Urothelium cell line (cell line): Measurements from ENCODE around the gene ST8SIA5.

Experiments used
- DNase-seq: peaks from one replicate; pipeline ENCODE4 v3.0.0; 2011; ENCODE audit warnings: low spot score, mixed read lengths
- FAIRE-seq: peaks from 2 replicates; lab custom pipeline; 2011; peaks lifted over from hg19 to GRCh38; lab: Jason Lieb, UNC

ST8SIA5 gene

GRCh38 chr18:46632401-46633071 lies 124.3 kb downstream of the ST8SIA5 start:
- peak; percentile 75 for DNase-seq
- FAIRE-seq = no peak

GRCh38 chr18:46630991-46631390 lies 125.9 kb downstream of the ST8SIA5 start:
- no peak for DNase-seq
- no peak for FAIRE-seq

GRCh38 chr18:46630160-46630559 lies 126.7 kb downstream of the ST8SIA5 start:
- FAIRE-seq (no peak), DNase-seq (peak; percentile 16)

GRCh38 chr18:46629361-46629760 lies 127.5 kb downstream of the ST8SIA5 start:
- no peak for FAIRE-seq
- DNase-seq = no peak

DNA sequence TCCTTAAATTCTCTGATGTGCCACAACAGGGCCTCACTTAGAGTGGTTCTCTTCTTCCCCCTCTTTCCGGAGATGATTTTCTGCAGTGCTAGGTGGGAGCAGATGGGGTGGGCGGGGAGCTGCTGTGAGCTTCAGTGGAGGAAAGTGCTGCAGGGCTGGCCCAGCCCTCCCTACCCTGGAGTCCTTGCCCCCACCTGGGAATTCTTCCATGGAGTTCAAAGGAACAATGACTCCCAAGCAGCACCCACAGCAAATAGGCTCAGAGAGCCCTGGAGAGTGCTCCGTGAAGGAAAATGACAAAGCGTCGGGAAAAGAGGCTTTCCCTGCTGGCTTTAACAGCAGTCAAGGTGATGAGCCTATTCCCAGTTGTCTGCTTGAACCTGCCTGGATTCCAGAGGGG lies 128.6 kb downstream of the ST8SIA5 start:
- no peak for FAIRE-seq
- DNase-seq = no peak

DNA sequence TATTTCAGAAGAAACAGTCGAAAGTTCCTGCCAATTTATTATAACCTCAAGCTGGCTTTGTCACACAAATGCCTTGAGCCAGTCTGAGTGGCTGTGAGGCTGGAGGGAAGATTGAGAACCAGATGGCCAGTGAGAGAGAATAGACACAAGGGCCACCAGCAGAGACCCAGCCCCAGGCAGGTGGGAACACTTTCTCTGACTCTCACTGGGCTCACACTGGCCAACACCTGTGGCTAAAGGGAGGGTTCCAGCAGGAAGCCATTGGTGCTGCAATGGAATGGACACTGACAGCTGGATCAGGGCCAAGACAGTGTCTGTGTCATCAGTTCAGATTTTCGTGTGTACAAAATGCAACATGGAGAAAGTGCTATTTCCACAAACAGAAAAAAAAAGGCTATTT lies 129.7 kb downstream of the ST8SIA5 start:
- FAIRE-seq = no peak

GRCh38 chr18:46625069-46625468 lies 131.8 kb downstream of the ST8SIA5 start:
- FAIRE-seq = no peak
- DNase-seq = no peak

More for the DNA sequence above, 129.7 kb downstream of the ST8SIA5 start:
- DNase-seq = no peak

GRCh38 chr18:46624127-46624526 lies 132.7 kb downstream of the ST8SIA5 start:
- FAIRE-seq (no peak), DNase-seq (no peak)

- DNase-seq = peak; percentile 12
- no peak for FAIRE-seq
Observed at GRCh38 chr18:46623541-46623940, 133.3 kb downstream of the ST8SIA5 start.

GRCh38 chr18:46622999-46623398 lies 133.9 kb downstream of the ST8SIA5 start:
- DNase-seq = no peak
- no peak for FAIRE-seq

GRCh38 chr18:46622451-46622850 lies 134.4 kb downstream of the ST8SIA5 start:
- FAIRE-seq (no peak), DNase-seq (no peak)

DNA sequence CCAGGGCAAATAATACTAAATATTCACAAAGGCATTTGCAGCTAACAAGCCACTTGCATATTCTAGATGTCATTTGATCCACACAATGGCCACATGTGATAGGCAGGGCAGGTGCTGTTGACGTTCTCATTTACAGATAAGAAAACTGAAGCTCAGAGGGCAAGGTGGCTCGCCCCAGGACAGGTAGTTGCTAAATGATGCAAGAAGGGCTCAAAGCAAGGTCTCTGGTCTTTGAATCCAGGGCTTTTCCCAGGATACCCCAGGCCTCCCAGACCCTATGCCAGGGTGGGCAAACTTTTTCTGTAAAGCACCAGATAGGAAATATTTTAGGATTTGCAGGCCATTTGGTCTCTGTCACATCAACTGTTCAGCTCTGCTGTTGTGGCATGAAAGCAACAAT lies 135.0 kb downstream of the ST8SIA5 start:
- no peak for FAIRE-seq

GRCh38 chr18:46621111-46621766 lies 135.6 kb downstream of the ST8SIA5 start:
- DNase-seq (no peak), FAIRE-seq (no peak)

More for the DNA sequence above, 135.0 kb downstream of the ST8SIA5 start:
- DNase-seq = no peak

GRCh38 chr18:46619559-46619958 lies 137.3 kb downstream of the ST8SIA5 start:
- DNase-seq = no peak
- no peak for FAIRE-seq
